HepG2 (cell line): ENCODE results near the gene GLT1D1. TPM values are rescaled to one million over a fixed set of nuclear protein-coding genes. Genes with fewer than 3 reads are reported as not detected.

Source experiments
- ATAC-seq: fragments of 200-7000 bp; cut with Tn5 transposase; 3 replicates; pipeline ENCODE4 v1.9.1; 2020; ENCODE audit warnings: mild to moderate bottlenecking, moderate library complexity
- BruUV-seq: library from RNA; stranded (reverse); fragments of 400-500 nt; replicated peaks from 2 replicates; lab custom pipeline; 2021; lab: Mats Ljungman, UMichigan
- CTCF ChIA-PET: fragments of 300-600 bp; formaldehyde crosslinking; extraction: SDS; loops from one replicate; lab custom pipeline; 2021; ENCODE audit warnings: low total read pairs, inconsistent platforms, low intra/inter-chr PET ratio; lab: Yijun Ruan, JAX
- POLR2A ChIA-PET: fragments of 350-600 bp; sonication (Branson Sonifier 250); formaldehyde crosslinking; loops from one replicate; lab custom pipeline; 2020; ENCODE audit warnings: antibody characterized with exemption, inconsistent platforms; lab: Yijun Ruan, JAX
- DNase-seq: peaks from one replicate; pipeline ENCODE4 v3.0.0-alpha.2; 2015; ENCODE audit warnings: low spot score
- FAIRE-seq: peaks from 3 replicates; lab custom pipeline; 2011; peaks lifted over from hg19 to GRCh38; lab: Jason Lieb, UNC
- H2AFZ ChIP-seq: one replicate; pipeline ENCODE4 v1.6.1; 2011; ENCODE audit warnings: low read length, inconsistent platforms
- H3K27ac ChIP-seq: fragments of 300-600 bp; 3 replicates; pipeline ENCODE4 v1.8.0; 2011; ENCODE audit warnings: mixed run types, mild to moderate bottlenecking, mixed read lengths, low read length, inconsistent platforms; ENCODE audit not compliant: insufficient read depth; ENCODE audit errors: extremely low read length
- H3K27me3 ChIP-seq, 2 experiments: fragments of 200-600 bp in 1 of 2; 2 replicates in 1 of 2; 3 replicates in 1 of 2; pipeline versions ENCODE4 v1.6.0 to v1.8.0; 2011; ENCODE audit warnings: low read length in 2 of 2, mild to moderate bottlenecking in 2 of 2, moderate library complexity in 2 of 2, inconsistent platforms in 1 of 2; ENCODE audit not compliant: insufficient read depth in 2 of 2, control insufficient read depth in 1 of 2
- H3K36me3 ChIP-seq, 2 experiments: fragments of 200-600 bp in 1 of 2; replicated peaks in 1 of 2; 2 replicates in 1 of 2; 3 replicates in 1 of 2; pipeline versions ENCODE4 v1.5.1 to v1.8.0; 2011; ENCODE audit warnings: low read length in 2 of 2, inconsistent platforms in 1 of 2; ENCODE audit not compliant: insufficient read depth in 2 of 2, control insufficient read depth in 1 of 2
- H3K4me1 ChIP-seq: 2 replicates; pipeline ENCODE4 v1.5.1; 2012; ENCODE audit warnings: low read length, inconsistent platforms; ENCODE audit not compliant: insufficient read depth
- H3K4me2 ChIP-seq: 2 replicates; pipeline ENCODE4 v1.6.0; 2011; ENCODE audit warnings: low read depth, low read length, inconsistent platforms
- H3K4me3 ChIP-seq, 3 experiments: fragments of 200-600 bp in 1 of 3; sonication (generic), shearing (Covaris generic) in 1 of 3; replicated peaks in 1 of 3; 2 replicates each; pipeline ENCODE4 v1.5.1; 2011 to 2016; ENCODE audit warnings: low read length in 3 of 3, inconsistent platforms in 2 of 3, low read depth in 2 of 3, mild to moderate bottlenecking in 2 of 3, control low read depth in 1 of 3, mixed read lengths in 1 of 3; ENCODE audit not compliant: insufficient read depth in 1 of 3
- H3K79me2 ChIP-seq: one replicate; pipeline ENCODE4 v1.6.1; 2011; ENCODE audit warnings: low read length, inconsistent platforms; ENCODE audit not compliant: insufficient read depth
- H3K9ac ChIP-seq: 2 replicates; pipeline ENCODE4 v1.6.0; 2011; ENCODE audit warnings: mild to moderate bottlenecking, low read depth, low read length, inconsistent platforms; ENCODE audit not compliant: insufficient read depth
- H3K9me3 ChIP-seq: 2 replicates; pipeline ENCODE4 v1.5.1; 2012; ENCODE audit warnings: mild to moderate bottlenecking, low read length
- H4K20me1 ChIP-seq: 2 replicates; pipeline ENCODE4 v1.6.0; 2011; ENCODE audit warnings: inconsistent platforms, mild to moderate bottlenecking, low read length, moderate library complexity; ENCODE audit not compliant: insufficient read depth
- ATF7 ChIP-seq, 2 experiments: fragments of 450-650 bp in 1 of 2; sonication (generic) in 1 of 2; formaldehyde crosslinking in 1 of 2; IDR thresholded peaks; 2 replicates each; pipeline versions ENCODE4 v1.4.0 to v1.6.1; 2016 to 2020; ENCODE audit warnings: antibody characterized with exemption in 1 of 2, mild to moderate bottlenecking in 1 of 2, missing genetic modification reagents in 1 of 2
- WGBS: methylation state at CpG from one replicate; pipeline ENCODE4 v1.1.6; 2017; ENCODE audit warnings: low lambda C conversion rate; 5-methylcytosine and 5-hydroxymethylcytosine counted together
- in situ Hi-C: cut with HindIII; loops from 2 replicates; pipeline ENCODE4 v1.10.0; 2017; ENCODE audit warnings: low pct_unique_long_range_greater_than_20kb; ENCODE audit not compliant: extremely low pct_ligation_motif_present
- intact Hi-C: fragments of 100-400 bp; cut with micrococcal nuclease; formaldehyde crosslinking; loops from one replicate; pipeline ENCODE4 v1.10.0; 2022; ENCODE audit not compliant: unreplicated experiment
- polyA plus RNA-seq, 8 experiments: library from polyadenylated mRNA; depleted of rRNA in 3 of 8; stranded (reverse) in 7 of 8; unstranded in 1 of 8; fragments of >200 nt; fragmentation: Illumina TruSeq in 4 of 8; extraction: Trizol in 4 of 8; gene quantifications; 2 replicates each; pipeline versions ENCODE4 v1.2.1 to v1.2.3, GENCODE V29; 2011 to 2016; ENCODE audit warnings: low read depth in 4 of 8, missing spikeins in 1 of 8, mixed read lengths in 1 of 8; ENCODE audit not compliant: insufficient read depth in 1 of 8
- total RNA-seq, 5 experiments: library from RNA; depleted of rRNA; stranded (reverse); fragments of >200 nt; fragmentation: Illumina TruSeq; extraction: Trizol; gene quantifications; 2 replicates each; pipeline ENCODE4 v1.2.3, GENCODE V29; 2016; ENCODE audit warnings: low read depth in 1 of 5
- TF ChIP-seq, protein P1 (sequence below): sonication (generic); formaldehyde crosslinking; IDR thresholded peaks from 2 replicates; pipeline ENCODE4 v1.4.0; 2020; ENCODE audit warnings: mild to moderate bottlenecking, missing genetic modification reagents
- TF ChIP-seq, protein P2 (sequence below): sonication (generic); formaldehyde crosslinking; IDR thresholded peaks from 2 replicates; pipeline ENCODE4 v1.4.0; 2020; ENCODE audit warnings: missing genetic modification reagents

The GLT1D1 gene
- total and polyA plus RNA-seq, 2 of the 13 experiments (the other 11 are each of a cell fraction or from before 2014, with no cell fraction given): 0.09 to 0.17 TPM

DNA sequence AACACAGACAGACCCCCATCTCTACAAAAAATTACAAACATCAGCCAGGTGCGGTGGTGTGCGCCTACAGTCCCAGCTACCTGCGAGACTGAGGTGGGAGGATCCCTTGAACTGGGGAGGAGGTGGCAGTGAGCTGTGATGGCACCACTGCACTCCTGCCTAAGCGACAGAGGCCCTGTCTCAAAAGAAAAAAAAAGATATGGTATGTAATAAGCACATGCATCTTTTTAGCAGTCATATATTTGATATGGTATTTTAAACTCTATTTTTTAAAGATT, 36.7 kb upstream of the GLT1D1 start (continued):
- TF ChIP-seq, protein P1, sequence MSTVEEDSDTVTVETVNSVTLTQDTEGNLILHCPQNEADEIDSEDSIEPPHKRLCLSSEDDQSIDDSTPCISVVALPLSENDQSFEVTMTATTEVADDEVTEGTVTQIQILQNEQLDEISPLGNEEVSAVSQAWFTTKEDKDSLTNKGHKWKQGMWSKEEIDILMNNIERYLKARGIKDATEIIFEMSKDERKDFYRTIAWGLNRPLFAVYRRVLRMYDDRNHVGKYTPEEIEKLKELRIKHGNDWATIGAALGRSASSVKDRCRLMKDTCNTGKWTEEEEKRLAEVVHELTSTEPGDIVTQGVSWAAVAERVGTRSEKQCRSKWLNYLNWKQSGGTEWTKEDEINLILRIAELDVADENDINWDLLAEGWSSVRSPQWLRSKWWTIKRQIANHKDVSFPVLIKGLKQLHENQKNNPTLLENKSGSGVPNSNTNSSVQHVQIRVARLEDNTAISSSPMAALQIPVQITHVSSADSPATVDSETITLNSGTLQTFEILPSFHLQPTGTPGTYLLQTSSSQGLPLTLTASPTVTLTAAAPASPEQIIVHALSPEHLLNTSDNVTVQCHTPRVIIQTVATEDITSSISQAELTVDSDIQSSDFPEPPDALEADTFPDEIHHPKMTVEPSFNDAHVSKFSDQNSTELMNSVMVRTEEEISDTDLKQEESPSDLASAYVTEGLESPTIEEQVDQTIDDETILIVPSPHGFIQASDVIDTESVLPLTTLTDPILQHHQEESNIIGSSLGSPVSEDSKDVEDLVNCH (CRISPR knock-in tag): no peak
- TF ChIP-seq, all 625 proteins: peak for 0

DNA sequence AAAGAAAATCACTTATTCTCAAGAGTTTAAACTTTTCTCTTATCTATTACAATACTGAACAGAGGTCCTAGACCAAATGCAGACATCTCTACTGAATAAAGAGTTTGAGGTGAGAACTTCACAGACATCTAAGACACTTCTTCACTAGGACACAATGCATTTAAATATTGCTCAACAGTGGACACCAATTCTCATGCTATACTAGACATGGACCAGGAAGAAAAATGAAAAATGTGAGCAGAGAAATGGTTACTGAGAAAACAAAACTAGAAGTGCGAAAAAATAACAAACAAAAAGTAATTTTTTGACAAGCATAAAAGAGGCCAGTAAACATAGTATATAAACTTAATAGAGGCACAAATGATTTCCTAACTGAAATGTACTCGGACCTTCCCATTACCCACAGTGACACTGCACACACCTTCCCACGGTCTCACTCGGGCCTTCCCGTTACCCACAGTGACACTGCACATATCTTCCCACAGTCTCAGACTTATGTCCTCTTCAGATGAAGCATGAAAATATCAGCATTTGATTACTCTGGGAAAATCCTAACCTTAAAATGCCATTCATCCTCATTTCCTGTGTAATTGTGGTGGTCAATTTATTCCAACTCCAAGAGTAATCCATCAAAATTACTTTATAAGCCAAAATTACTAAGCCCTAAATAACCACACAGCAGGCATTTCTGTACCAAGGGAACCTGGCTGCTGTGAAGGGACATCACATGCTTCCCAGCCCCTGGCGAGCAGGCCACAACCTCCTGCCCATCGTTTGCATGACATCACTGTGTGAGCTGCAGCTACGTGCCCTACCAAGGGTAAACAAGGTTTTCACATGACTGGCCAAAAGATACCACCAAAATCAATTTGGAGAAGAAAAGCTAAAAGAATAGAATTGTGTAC, 35.9 kb upstream of the GLT1D1 start:
- intact Hi-C loops: no loop called here
- H3K4me1 ChIP-seq: peaks cover 41% of the 10 kb centered on the region
- WGBS: 87% methylated on average over 8 of the region's 8 CpGs
- no peak overlapping the region for H3K9ac ChIP-seq
- TF ChIP-seq, protein P2, sequence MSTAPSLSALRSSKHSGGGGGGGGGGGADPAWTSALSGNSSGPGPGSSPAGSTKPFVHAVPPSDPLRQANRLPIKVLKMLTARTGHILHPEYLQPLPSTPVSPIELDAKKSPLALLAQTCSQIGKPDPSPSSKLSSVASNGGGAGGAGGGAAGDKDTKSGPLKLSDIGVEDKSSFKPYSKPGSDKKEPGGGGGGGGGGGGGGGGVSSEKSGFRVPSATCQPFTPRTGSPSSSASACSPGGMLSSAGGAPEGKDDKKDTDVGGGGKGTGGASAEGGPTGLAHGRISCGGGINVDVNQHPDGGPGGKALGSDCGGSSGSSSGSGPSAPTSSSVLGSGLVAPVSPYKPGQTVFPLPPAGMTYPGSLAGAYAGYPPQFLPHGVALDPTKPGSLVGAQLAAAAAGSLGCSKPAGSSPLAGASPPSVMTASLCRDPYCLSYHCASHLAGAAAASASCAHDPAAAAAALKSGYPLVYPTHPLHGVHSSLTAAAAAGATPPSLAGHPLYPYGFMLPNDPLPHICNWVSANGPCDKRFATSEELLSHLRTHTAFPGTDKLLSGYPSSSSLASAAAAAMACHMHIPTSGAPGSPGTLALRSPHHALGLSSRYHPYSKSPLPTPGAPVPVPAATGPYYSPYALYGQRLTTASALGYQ: no peak
- TF ChIP-seq ATF7 (IDR thresholded peaks at IDR 0.05): peak; percentile 39; the same call in 1 of the 2 replicates
- TF ChIP-seq ATF7 (CRISPR knock-in tag; IDR thresholded peaks at IDR 0.05): no peak
- no peak for FAIRE-seq
- in situ Hi-C loops: no loop called here
- H3K4me2 ChIP-seq: no peak overlapping the region
- H3K27me3 ChIP-seq: no peaks in the 10 kb centered on the region
- H3K27ac ChIP-seq: no peak overlapping the region
- BruUV-seq: no TSS peak
- ATAC-seq: no peak
- peaks cover 16% of the 10 kb centered on the region for H4K20me1 ChIP-seq
- no peak overlapping the region for H3K4me3 ChIP-seq
- CTCF ChIA-PET: no interaction called here
- no peak for DNase-seq
- peaks cover 7 to 36% of the 10 kb centered on the region in 2 experiments; a peak in 4 of 5 replicates for H3K36me3 ChIP-seq
- peaks cover 84% of the 10 kb centered on the region for H3K79me2 ChIP-seq
- H3K9me3 ChIP-seq: no peaks in the 10 kb centered on the region
- no peak overlapping the region for H2AFZ ChIP-seq
- POLR2A ChIA-PET: no interaction called here
